ENCODE data around the gene KDM2B.

DNA sequence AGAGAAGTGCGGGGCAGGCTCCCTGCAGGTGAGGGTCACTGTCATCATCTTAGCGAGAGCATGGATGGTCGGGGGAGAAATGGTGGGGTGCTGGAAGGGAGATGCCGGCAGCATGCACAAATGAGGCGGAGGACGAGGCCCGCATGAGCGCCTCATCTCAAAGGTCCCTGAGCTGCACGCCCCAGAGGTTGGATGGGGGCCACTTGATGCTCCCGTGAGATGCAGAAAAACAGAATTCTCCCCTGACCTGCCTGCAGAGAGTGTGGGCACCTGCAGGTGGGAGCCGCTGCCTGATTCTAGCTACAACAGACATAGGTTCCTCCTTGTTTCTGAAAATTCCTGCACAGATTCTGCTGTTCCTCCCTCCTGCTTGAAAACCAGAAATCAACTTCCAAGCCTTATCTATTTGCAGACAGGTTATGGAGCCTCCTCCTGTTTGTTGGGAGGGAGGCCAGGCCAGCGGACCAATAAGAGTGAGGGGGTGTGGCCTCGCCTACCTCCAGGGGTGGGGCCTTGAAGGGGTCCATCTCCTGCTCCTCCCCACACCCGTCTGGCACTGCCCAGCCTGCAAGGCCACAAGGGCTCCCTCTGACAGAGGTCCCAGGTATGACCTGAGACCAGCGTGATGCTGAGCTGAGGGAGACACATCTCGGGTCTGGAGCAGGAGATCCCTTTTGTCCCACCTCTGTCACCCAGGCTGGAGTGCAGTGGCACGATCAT, 67.2 kb downstream of the KDM2B start:
- TF ChIP-seq, protein P1, sequence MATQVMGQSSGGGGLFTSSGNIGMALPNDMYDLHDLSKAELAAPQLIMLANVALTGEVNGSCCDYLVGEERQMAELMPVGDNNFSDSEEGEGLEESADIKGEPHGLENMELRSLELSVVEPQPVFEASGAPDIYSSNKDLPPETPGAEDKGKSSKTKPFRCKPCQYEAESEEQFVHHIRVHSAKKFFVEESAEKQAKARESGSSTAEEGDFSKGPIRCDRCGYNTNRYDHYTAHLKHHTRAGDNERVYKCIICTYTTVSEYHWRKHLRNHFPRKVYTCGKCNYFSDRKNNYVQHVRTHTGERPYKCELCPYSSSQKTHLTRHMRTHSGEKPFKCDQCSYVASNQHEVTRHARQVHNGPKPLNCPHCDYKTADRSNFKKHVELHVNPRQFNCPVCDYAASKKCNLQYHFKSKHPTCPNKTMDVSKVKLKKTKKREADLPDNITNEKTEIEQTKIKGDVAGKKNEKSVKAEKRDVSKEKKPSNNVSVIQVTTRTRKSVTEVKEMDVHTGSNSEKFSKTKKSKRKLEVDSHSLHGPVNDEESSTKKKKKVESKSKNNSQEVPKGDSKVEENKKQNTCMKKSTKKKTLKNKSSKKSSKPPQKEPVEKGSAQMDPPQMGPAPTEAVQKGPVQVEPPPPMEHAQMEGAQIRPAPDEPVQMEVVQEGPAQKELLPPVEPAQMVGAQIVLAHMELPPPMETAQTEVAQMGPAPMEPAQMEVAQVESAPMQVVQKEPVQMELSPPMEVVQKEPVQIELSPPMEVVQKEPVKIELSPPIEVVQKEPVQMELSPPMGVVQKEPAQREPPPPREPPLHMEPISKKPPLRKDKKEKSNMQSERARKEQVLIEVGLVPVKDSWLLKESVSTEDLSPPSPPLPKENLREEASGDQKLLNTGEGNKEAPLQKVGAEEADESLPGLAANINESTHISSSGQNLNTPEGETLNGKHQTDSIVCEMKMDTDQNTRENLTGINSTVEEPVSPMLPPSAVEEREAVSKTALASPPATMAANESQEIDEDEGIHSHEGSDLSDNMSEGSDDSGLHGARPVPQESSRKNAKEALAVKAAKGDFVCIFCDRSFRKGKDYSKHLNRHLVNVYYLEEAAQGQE (IDR thresholded peaks at IDR 0.05; ENCODE audit: borderline replicate concordance), result no peak
- TF ChIP-seq, protein P2, sequence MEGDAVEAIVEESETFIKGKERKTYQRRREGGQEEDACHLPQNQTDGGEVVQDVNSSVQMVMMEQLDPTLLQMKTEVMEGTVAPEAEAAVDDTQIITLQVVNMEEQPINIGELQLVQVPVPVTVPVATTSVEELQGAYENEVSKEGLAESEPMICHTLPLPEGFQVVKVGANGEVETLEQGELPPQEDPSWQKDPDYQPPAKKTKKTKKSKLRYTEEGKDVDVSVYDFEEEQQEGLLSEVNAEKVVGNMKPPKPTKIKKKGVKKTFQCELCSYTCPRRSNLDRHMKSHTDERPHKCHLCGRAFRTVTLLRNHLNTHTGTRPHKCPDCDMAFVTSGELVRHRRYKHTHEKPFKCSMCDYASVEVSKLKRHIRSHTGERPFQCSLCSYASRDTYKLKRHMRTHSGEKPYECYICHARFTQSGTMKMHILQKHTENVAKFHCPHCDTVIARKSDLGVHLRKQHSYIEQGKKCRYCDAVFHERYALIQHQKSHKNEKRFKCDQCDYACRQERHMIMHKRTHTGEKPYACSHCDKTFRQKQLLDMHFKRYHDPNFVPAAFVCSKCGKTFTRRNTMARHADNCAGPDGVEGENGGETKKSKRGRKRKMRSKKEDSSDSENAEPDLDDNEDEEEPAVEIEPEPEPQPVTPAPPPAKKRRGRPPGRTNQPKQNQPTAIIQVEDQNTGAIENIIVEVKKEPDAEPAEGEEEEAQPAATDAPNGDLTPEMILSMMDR (IDR thresholded peaks at IDR 0.05; ENCODE audit: poor library complexity, severe bottlenecking), result no peak
- no peak for TF ChIP-seq EP300 (conservative IDR thresholded peaks at IDR 0.05; ENCODE audit: poor library complexity, severe bottlenecking)
- no peak for TF ChIP-seq POLR2AphosphoS5 (IDR thresholded peaks at IDR 0.05)
- TF ChIP-seq SMC3 (conservative IDR thresholded peaks at IDR 0.05; ENCODE audit: poor library complexity), result no peak
- no peak for TF ChIP-seq EZH2 (IDR thresholded peaks at IDR 0.05; ENCODE audit: borderline replicate concordance, insufficient read depth, low read length, poor library complexity, severe bottlenecking)
- TF ChIP-seq RAD21 (conservative IDR thresholded peaks at IDR 0.05), result no peak
